Activated B cell treated with CpG ODN at 0.5 μM for 24 hours (primary cell): ENCODE measurements around the gene PTPN4. TPM values are rescaled to one million over a fixed set of nuclear protein-coding genes. Genes with fewer than 3 reads are reported as not detected.

Experiments
- ATAC-seq: fragments of 200-7000 bp; cut with Tn5 transposase; one replicate; pipeline ENCODE4 v1.10.0; 2021; ENCODE audit warnings: low read depth, mild to moderate bottlenecking, moderate library complexity
- CTCF ChIA-PET: fragments of 350-600 bp; sonication (Branson Sonifier 250); formaldehyde crosslinking; loops from one replicate; lab custom pipeline; 2021; ENCODE audit warnings: antibody characterized with exemption; lab: Charles Lee
- POLR2A ChIA-PET: fragments of 350-600 bp; sonication (Branson Sonifier 250); formaldehyde crosslinking; loops from one replicate; lab custom pipeline; 2021; ENCODE audit warnings: antibody characterized with exemption; lab: Charles Lee
- DNase-seq: peaks from one replicate; pipeline ENCODE4 v3.0.0; 2022
- H3K27ac Mint-ChIP-seq: one replicate; pipeline ENCODE4 v1.8.0; 2020; ENCODE audit warnings: mixed read lengths
- H3K27me3 Mint-ChIP-seq: one replicate; pipeline ENCODE4 v1.8.0; 2021; ENCODE audit warnings: mixed read lengths
- H3K36me3 Mint-ChIP-seq: one replicate; pipeline ENCODE4 v1.8.0; 2021; ENCODE audit warnings: low read depth, mixed read lengths
- H3K4me1 Mint-ChIP-seq: one replicate; pipeline ENCODE4 v1.8.0; 2021; ENCODE audit warnings: mixed read lengths
- H3K4me3 Mint-ChIP-seq: one replicate; pipeline ENCODE4 v1.8.0; 2020; ENCODE audit warnings: mild to moderate bottlenecking, mixed read lengths
- H3K9me3 Mint-ChIP-seq: one replicate; pipeline ENCODE4 v1.8.0; 2020; ENCODE audit warnings: mixed read lengths
- CTCF ChIP-seq: fragments of 200-600 bp; IDR thresholded peaks from one replicate; pipeline ENCODE4 v1.8.0; 2022; ENCODE audit warnings: antibody characterized with exemption, mild to moderate bottlenecking
- intact Hi-C: fragments of 100-400 bp; cut with micrococcal nuclease; formaldehyde crosslinking; loops from one replicate; pipeline ENCODE4 v1.15.1; 2024
- total RNA-seq: library from RNA; stranded (reverse); gene quantifications from 2 replicates; pipeline ENCODE4 v1.2.3, GENCODE V29; 2022

The PTPN4 gene
- total RNA-seq, 1 donor from 2014 or later, result 41.2 TPM

GRCh38 chr2:119859528-119859927 is 99.8 kb downstream of the PTPN4 start:
- Mint-ChIP-seq H3K4me3 (no peak overlapping the region), H3K36me3 (peaks cover 16% of the 10 kb centered on the region), H3K27me3 (no peaks in the 10 kb centered on the region), H3K9me3 (no peaks in the 10 kb centered on the region), H3K4me1 (peaks cover 38% of the 10 kb centered on the region), H3K27ac (no peak overlapping the region)
- intact Hi-C loops, result no loop called here
- ATAC-seq, result no peak
- no peak for DNase-seq
- POLR2A ChIA-PET, result no interaction called here
- TF ChIP-seq CTCF, result no peak
- CTCF ChIA-PET, result no interaction called here

- DNase-seq (no peak), ATAC-seq (no peak)
- no peaks in the 10 kb centered on the region for H3K27me3 Mint-ChIP-seq
- no peak overlapping the region for H3K27ac Mint-ChIP-seq
- peaks cover 44% of the 10 kb centered on the region for H3K4me1 Mint-ChIP-seq
- TF ChIP-seq CTCF, result no peak
- H3K36me3 Mint-ChIP-seq, result peaks cover 19% of the 10 kb centered on the region
- ChIA-PET POLR2A (no interaction called here), CTCF (no interaction called here)
- H3K9me3 Mint-ChIP-seq, result no peaks in the 10 kb centered on the region
- H3K4me3 Mint-ChIP-seq, result no peak overlapping the region
- intact Hi-C loops, result no loop called here
Observed at GRCh38 chr2:119860924-119861323, 101.2 kb downstream of the PTPN4 start.

- no peak for TF ChIP-seq CTCF
- H3K36me3 Mint-ChIP-seq, result peaks cover 19% of the 10 kb centered on the region
- peak overlapping the region; percentile 4 for H3K27ac Mint-ChIP-seq
- intact Hi-C loops, result no loop called here
- DNase-seq (no peak), ATAC-seq (no peak)
- peaks cover 45% of the 10 kb centered on the region for H3K4me1 Mint-ChIP-seq
- H3K27me3 Mint-ChIP-seq, result no peaks in the 10 kb centered on the region
- no peaks in the 10 kb centered on the region for H3K9me3 Mint-ChIP-seq
- ChIA-PET CTCF (interaction anchor here (0.6 kb wide), 1 partner anchor 336 kb away, joined by 3 read pairs; no protein-coding TSS in a partner anchor), POLR2A (no interaction called here)
- H3K4me3 Mint-ChIP-seq, result no peak overlapping the region
Observed at GRCh38 chr2:119862127-119862889, 102.6 kb downstream of the PTPN4 start.

DNA sequence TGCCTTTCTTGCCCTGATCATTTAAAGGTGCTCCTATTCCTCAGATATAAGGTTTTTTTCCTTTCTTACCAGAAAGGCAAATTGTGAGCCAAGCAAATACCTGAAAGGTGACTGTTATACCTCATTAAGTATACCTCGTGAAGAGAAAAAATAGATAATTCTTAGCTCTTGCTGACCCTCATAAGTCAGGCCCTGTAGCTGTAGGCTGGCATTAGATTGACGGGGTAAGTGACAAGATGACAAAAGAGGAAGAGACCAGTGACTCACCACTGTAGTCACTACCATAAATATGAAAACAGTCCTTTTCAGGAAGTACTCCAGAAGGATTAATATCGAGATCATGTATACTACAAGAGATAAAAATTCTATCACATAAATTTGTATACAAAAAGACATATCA is 104.6 kb downstream of the PTPN4 start:
- POLR2A ChIA-PET, result interaction anchor here (0.5 kb wide), 1 partner anchor 107 kb away, joined by 3 read pairs; no protein-coding TSS in a partner anchor
- no peak for DNase-seq
- H3K4me1 Mint-ChIP-seq, result peaks cover 43% of the 10 kb centered on the region

More for the DNA sequence above, 104.6 kb downstream of the PTPN4 start:
- Mint-ChIP-seq H3K4me3 (no peak overlapping the region), H3K9me3 (no peaks in the 10 kb centered on the region), H3K36me3 (peaks cover 19% of the 10 kb centered on the region), H3K27ac (peak overlapping the region; percentile 38), H3K27me3 (no peaks in the 10 kb centered on the region)
- CTCF ChIA-PET, result no interaction called here
- no peak for TF ChIP-seq CTCF
- intact Hi-C loops, result no loop called here
- ATAC-seq, result peak; percentile 66
